Small intestine (tissue), 7 donors: ENCODE results near the gene CAVIN2. TPM values are rescaled to one million over a fixed set of nuclear protein-coding genes. Genes with fewer than 3 reads are reported as not detected.
A peak's percentile ranks its signal among the peaks of the same experiment; 100 is the strongest.

ENCODE experiments used
- DNase-seq, 2 donors: peaks; one replicate each; pipeline versions ENCODE4 v3.0.0 to v3.0.0-alpha.2; 2013
- FAIRE-seq: peaks from 2 replicates; lab custom pipeline; 2012; peaks lifted over from hg19 to GRCh38; lab: Jason Lieb, UNC
- H3K27ac ChIP-seq, 3 donors: one replicate each; pipeline ENCODE4 v1.5.1; 2013; ENCODE audit warnings: low read length in 2 of 3, mild to moderate bottlenecking in 2 of 3, control low read depth in 1 of 3, inconsistent platforms in 1 of 3, low read depth in 1 of 3, moderate library complexity in 1 of 3
- H3K27me3 ChIP-seq, 3 donors: one replicate each; pipeline ENCODE4 v1.6.1; 2013; ENCODE audit warnings: low read length in 3 of 3, inconsistent platforms in 1 of 3; ENCODE audit not compliant: control insufficient read depth in 3 of 3, insufficient read depth in 3 of 3
- H3K36me3 ChIP-seq, 3 donors: one replicate each; pipeline ENCODE4 v1.6.1; 2013; ENCODE audit warnings: low read length in 3 of 3, inconsistent platforms in 1 of 3, low read depth in 1 of 3, mild to moderate bottlenecking in 1 of 3, moderate library complexity in 1 of 3; ENCODE audit not compliant: control insufficient read depth in 3 of 3, insufficient read depth in 2 of 3
- H3K4me1 ChIP-seq, 3 donors: one replicate each; pipeline ENCODE4 v1.6.1; 2013; ENCODE audit warnings: low read length in 2 of 3, inconsistent platforms in 1 of 3, low read depth in 1 of 3, mild to moderate bottlenecking in 1 of 3, moderate library complexity in 1 of 3; ENCODE audit not compliant: control insufficient read depth in 3 of 3, insufficient read depth in 2 of 3
- H3K4me3 ChIP-seq, 3 donors: one replicate each; pipeline ENCODE4 v1.5.1; 2013; ENCODE audit warnings: low read length in 3 of 3, control low read depth in 1 of 3, inconsistent platforms in 1 of 3, low read depth in 1 of 3, mild to moderate bottlenecking in 1 of 3, moderate library complexity in 1 of 3
- H3K9me3 ChIP-seq, 2 donors: one replicate each; pipeline ENCODE4 v1.6.1; 2013; ENCODE audit warnings: low read depth in 1 of 2, low read length in 1 of 2; ENCODE audit not compliant: control insufficient read depth in 2 of 2, insufficient read depth in 1 of 2
- WGBS, 3 donors: extraction: QIAGEN DNeasy Blood & Tissue Kit; methylation state at CpG; one replicate each; pipeline ENCODE4 v1.1.7; 2013; 5-methylcytosine and 5-hydroxymethylcytosine counted together
- polyA plus RNA-seq, 4 donors: library from polyadenylated mRNA; stranded (reverse) in 3 of 4; unstranded in 1 of 4; fragments of 200-250 nt in 3 of 4; fragments of 120-200 nt in 1 of 4; gene quantifications; one replicate each; pipeline versions ENCODE4 v1.2.1 to v1.2.3, GENCODE V29; 2013
- donor health status: healthy with polysubstance abuse.
- donor health status: control.
- donor health status: control.
- donor health status: Bipolar disorder and iron deficiency.
- donor health status: healthy.

CAVIN2 gene
- polyA plus RNA-seq, 4 donors: 0.89 to 29.8 (median 10.0) TPM

- FAIRE-seq (no peak), DNase-seq (no peak)
- no peaks in the 10 kb centered on the region for H3K4me1 ChIP-seq
- H3K9me3 ChIP-seq: no peaks in the 10 kb centered on the region
- no peak overlapping the region for H3K4me3 ChIP-seq
- H3K27ac ChIP-seq: no peak overlapping the region
- no peaks in the 10 kb centered on the region for H3K27me3 ChIP-seq
- no peaks in the 10 kb centered on the region for H3K36me3 ChIP-seq
- 35 to 69% (median 44%) methylated on average over 5 of the region's 5 CpGs for WGBS, 3 donors
Observed at GRCh38 chr2:191851158-191851557, 4.3 kb upstream of the CAVIN2 start.

GRCh38 chr2:191848771-191849767 is 2.2 kb upstream of the CAVIN2 start:
- FAIRE-seq: no peak
- H3K27ac ChIP-seq: no peak overlapping the region
- H3K27me3 ChIP-seq: no peaks in the 10 kb centered on the region
- WGBS, 3 donors: 80 to 84% (median 84%) methylated on average over 7 of the region's 7 CpGs
- H3K4me3 ChIP-seq: no peak overlapping the region
- no peaks in the 10 kb centered on the region for H3K9me3 ChIP-seq
- DNase-seq: no peak
- no peaks in the 10 kb centered on the region for H3K36me3 ChIP-seq
- H3K4me1 ChIP-seq: no peaks in the 10 kb centered on the region

DNA sequence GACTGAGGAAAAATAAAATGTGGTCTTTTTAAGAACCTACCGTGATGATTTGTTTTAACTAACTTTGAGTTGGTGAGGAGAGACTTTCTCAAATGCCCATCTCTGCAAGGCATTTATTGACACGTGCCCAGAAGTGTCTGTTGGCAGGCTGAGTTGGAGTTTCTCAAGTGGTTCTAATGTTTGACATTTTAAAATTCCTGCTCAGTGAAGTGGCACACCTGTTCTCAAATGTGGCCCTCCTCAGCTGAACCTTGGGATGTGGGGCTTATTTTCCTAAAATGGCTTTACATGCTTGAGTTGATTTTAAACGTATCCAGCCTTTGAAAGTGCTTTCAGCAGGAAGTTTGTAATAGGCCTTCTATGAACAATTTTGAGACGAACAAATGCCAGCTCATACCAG is 876 bp upstream of the CAVIN2 start:
- Histone ChIP-seq H3K4me1 (no peaks in the 10 kb centered on the region), H3K27ac (peak overlapping the region in 1 of 3 donors; percentile 46), H3K36me3 (no peaks in the 10 kb centered on the region), H3K4me3 (no peak overlapping the region), H3K9me3 (no peaks in the 10 kb centered on the region), H3K27me3 (no peaks in the 10 kb centered on the region)
- no peak for FAIRE-seq
- WGBS, 3 donors: 55 to 77% (median 69%) methylated on average over 4 of the region's 4 CpGs
- DNase-seq: no peak

DNA sequence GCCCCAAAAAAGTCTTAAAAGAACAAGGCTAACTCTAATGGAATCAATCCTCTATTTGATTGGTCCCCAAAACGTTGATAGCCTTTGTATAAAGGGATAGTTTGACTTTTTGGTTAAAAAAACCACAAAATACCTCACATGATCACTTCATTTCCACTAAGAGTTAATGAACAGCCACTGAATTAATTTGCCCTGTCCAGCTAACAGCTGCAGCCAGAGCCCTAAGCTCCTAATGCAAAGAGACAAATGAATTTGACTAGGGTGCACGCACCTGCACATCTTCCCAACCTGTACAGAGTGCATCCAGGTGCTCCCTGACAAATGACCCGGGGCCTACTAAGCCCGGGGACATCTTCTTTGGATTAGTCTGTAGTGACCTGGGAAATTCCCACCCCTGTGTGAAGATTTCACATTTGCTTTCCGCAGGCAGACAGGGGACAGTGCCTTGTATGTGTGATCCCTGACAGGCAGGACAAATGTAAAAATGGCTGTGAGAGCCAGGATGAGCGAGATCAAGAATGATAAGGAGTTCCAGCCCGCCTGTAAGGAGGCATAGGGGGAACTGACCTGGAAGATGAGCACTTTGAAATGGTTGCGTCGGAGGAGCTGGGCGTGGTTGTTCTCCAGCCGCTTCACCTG is 893 bp downstream of the CAVIN2 start:
- H3K4me1 ChIP-seq: no peaks in the 10 kb centered on the region
- no peaks in the 10 kb centered on the region for H3K27me3 ChIP-seq
- WGBS, 3 donors: 51 to 80% (median 64%) methylated on average over 11 of the region's 11 CpGs
- H3K9me3 ChIP-seq: no peaks in the 10 kb centered on the region
- FAIRE-seq: no peak
- peak overlapping the region in 1 of 3 donors; percentile 86 for H3K27ac ChIP-seq
- H3K4me3 ChIP-seq: peak overlapping the region in 2 of 3 donors; percentile 4 to 40
- no peaks in the 10 kb centered on the region for H3K36me3 ChIP-seq
- DNase-seq: no peak

DNA sequence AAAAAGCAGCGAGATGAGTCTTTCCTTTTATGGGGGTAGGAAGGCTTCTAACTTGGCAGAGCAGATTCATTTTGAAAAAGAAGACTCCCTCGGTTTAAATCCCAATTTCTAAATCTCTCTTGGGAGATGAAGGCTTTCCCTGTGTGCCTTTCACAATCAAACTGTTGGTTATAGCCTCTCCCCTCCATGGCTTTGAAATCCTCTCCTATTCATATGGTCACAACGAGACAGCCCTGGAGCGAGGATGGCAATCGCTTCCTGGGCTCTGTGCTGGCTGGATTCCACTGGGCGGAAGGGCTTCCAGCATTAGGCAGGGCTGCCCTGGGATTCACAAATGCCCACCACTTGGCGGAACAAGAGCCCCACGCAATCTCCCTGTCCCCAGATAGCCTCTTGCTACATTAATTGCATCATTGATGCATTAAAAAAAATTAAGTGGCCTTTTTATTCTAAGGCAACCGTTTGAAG is 1.6 kb downstream of the CAVIN2 start:
- Histone ChIP-seq H3K4me3 (peak overlapping the region in 1 of 3 donors; percentile 40), H3K36me3 (no peaks in the 10 kb centered on the region), H3K27ac (peak overlapping the region in 1 of 3 donors; percentile 46), H3K9me3 (no peaks in the 10 kb centered on the region), H3K4me1 (no peaks in the 10 kb centered on the region), H3K27me3 (no peaks in the 10 kb centered on the region)
- no peak for DNase-seq
- FAIRE-seq: no peak
- WGBS, 3 donors: 41 to 69% (median 69%) methylated on average over 9 of the region's 9 CpGs

- WGBS, 3 donors: 36 to 65% (median 57%) methylated on average over 1 of the region's 1 CpG
- no peak for FAIRE-seq
Observed at GRCh38 chr2:191844706-191845105, 2.2 kb downstream of the CAVIN2 start.

DNA sequence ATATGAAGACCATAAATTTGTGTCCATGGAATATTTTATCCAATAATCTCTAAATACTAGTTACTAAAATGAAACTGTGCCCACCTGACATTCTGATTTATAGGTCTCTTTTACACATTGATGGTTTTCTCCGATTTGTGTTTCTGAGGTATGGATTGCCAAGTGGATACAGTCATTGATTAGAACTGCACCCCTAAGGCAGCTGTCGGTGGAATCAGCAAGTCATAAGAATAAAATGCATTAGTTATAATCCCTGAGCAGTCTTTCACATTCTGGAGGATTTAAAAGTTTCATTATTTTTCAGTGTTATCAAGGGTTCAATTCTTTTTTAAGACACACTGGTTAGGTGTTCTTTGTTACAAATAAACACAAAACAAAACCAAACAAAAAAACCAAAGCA is 6.0 kb downstream of the CAVIN2 start:
- Histone ChIP-seq H3K4me1 (no peaks in the 10 kb centered on the region), H3K36me3 (peaks cover 0 to 2% (median 0%) of the 10 kb centered on the region in 3 donors), H3K9me3 (no peaks in the 10 kb centered on the region), H3K4me3 (no peak overlapping the region), H3K27me3 (no peaks in the 10 kb centered on the region), H3K27ac (no peak overlapping the region)
- FAIRE-seq: no peak
- DNase-seq: no peak
- 71 to 86% (median 75%) methylated on average over 2 of the region's 2 CpGs for WGBS, 3 donors

More at GRCh38 chr2:191844706-191845105, 2.2 kb downstream of the CAVIN2 start:
- Histone ChIP-seq H3K4me1 (no peaks in the 10 kb centered on the region), H3K4me3 (peak overlapping the region in 1 of 3 donors; percentile 40), H3K27ac (no peak overlapping the region), H3K27me3 (no peaks in the 10 kb centered on the region), H3K36me3 (no peaks in the 10 kb centered on the region), H3K9me3 (no peaks in the 10 kb centered on the region)
- DNase-seq: no peak
